ENCODE results near the gene ZC3H12C. TPM values are rescaled to one million over a fixed set of nuclear protein-coding genes. Genes with fewer than 3 reads are reported as not detected.

The ZC3H12C gene
- total RNA-seq, 4 donors from 2014 or later: 2.3 to 27.6 (median 18.6) TPM

- TF ChIP-seq, protein P1, sequence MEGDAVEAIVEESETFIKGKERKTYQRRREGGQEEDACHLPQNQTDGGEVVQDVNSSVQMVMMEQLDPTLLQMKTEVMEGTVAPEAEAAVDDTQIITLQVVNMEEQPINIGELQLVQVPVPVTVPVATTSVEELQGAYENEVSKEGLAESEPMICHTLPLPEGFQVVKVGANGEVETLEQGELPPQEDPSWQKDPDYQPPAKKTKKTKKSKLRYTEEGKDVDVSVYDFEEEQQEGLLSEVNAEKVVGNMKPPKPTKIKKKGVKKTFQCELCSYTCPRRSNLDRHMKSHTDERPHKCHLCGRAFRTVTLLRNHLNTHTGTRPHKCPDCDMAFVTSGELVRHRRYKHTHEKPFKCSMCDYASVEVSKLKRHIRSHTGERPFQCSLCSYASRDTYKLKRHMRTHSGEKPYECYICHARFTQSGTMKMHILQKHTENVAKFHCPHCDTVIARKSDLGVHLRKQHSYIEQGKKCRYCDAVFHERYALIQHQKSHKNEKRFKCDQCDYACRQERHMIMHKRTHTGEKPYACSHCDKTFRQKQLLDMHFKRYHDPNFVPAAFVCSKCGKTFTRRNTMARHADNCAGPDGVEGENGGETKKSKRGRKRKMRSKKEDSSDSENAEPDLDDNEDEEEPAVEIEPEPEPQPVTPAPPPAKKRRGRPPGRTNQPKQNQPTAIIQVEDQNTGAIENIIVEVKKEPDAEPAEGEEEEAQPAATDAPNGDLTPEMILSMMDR (IDR thresholded peaks at IDR 0.05): no peak
- no peak for TF ChIP-seq POLR2A (IDR thresholded peaks at IDR 0.05)
- H3K4me3 ChIP-seq: no peak overlapping the region
- no peaks in the 10 kb centered on the region for H3K4me1 ChIP-seq
- H3K27ac ChIP-seq: no peak overlapping the region
- no peaks in the 10 kb centered on the region for H3K36me3 ChIP-seq
- H3K9me3 ChIP-seq: no peaks in the 10 kb centered on the region
- DNase-seq: no peak
- peaks cover 0 to 3% of the 10 kb centered on the region in 2 donors for H3K27me3 ChIP-seq
- intact Hi-C loops (cut with DNase I; ENCODE audit: low total_unique reads): no loop called here
Measured at GRCh38 chr11:110088535-110089344, 4.5 kb upstream of the ZC3H12C start.

DNA sequence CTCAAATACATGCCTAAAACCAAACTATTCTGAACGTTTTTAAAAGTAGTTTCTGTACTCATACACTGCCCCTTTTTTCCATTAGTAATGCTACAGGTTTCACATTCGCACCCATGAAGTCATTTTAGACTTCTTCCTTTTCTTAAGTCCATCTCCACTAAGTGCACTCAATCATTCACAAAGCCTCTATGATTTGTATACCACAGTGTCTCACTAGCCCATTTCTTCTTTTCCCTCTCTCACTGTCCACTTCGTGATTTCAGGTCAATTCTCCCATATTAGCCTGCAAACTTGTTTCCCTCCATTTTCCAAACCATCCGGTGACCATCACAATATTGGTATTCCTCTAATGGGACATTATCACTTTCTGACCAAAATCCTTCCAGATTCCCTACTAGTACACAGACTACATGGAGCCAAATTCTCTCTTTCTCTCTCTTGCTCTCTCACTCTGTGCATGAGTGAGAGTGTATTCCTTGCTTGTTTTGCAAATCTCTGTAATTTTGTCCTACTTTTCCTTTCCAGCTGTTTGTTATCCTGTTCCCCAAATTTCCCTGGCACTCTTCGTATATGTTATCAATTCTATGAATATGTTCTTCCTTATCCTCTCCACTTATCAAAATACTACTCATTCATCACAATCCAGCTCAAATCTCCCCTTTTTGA, 3.4 kb upstream of the ZC3H12C start:
- no peaks in the 10 kb centered on the region for H3K36me3 ChIP-seq
- no peak overlapping the region for H3K27ac ChIP-seq
- intact Hi-C loops (cut with DNase I; ENCODE audit: low total_unique reads): no loop called here
- H3K4me1 ChIP-seq: no peaks in the 10 kb centered on the region
- no peaks in the 10 kb centered on the region for H3K9me3 ChIP-seq
- no peak for DNase-seq
- no peak overlapping the region for H3K4me3 ChIP-seq
- peaks cover 0 to 3% of the 10 kb centered on the region in 2 donors for H3K27me3 ChIP-seq
- no peak for TF ChIP-seq POLR2A (IDR thresholded peaks at IDR 0.05)
- TF ChIP-seq, protein P1 (IDR thresholded peaks at IDR 0.05): no peak

- no peak overlapping the region for H3K27ac ChIP-seq
- H3K27me3 ChIP-seq: peaks cover 0 to 3% of the 10 kb centered on the region in 2 donors
- H3K4me1 ChIP-seq: no peaks in the 10 kb centered on the region
- no peaks in the 10 kb centered on the region for H3K9me3 ChIP-seq
- no peak for TF ChIP-seq POLR2A (IDR thresholded peaks at IDR 0.05)
- TF ChIP-seq, protein P1 (IDR thresholded peaks at IDR 0.05): no peak
- intact Hi-C loops (cut with DNase I; ENCODE audit: low total_unique reads): no loop called here
- H3K4me3 ChIP-seq: no peak overlapping the region
- no peaks in the 10 kb centered on the region for H3K36me3 ChIP-seq
- no peak for DNase-seq
Measured at GRCh38 chr11:110090466-110091026, 2.6 kb upstream of the ZC3H12C start.

DNA sequence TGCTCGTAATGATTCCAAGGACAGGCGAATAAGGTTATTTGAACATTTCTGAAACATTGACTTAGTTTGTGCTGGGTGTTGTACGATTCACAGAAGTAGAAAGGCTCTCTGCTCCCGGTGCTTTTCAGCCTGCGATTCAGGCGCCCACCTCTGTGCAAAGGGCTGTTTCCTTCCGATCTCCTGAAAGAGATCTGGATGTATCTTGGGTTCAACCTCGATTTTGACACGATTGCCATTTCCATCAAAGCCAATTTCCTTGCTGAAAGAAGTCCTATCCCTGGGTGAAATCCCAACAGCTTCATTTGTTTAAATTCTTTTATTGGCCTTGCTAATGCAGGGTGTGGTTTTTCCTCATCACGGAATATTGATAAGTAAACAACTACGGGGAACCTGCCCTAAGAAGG, 1.1 kb upstream of the ZC3H12C start:
- Histone ChIP-seq H3K9me3 (no peaks in the 10 kb centered on the region), H3K27ac (peak overlapping the region; percentile 94 to 99), H3K4me3 (peak overlapping the region; percentile 54 to 79), H3K27me3 (peaks cover 0 to 3% of the 10 kb centered on the region in 2 donors), H3K36me3 (no peaks in the 10 kb centered on the region), H3K4me1 (no peaks in the 10 kb centered on the region)
- intact Hi-C loops (cut with DNase I; ENCODE audit: low total_unique reads): no loop called here
- peak in 1 of 2 donors; percentile 19 for DNase-seq
- TF ChIP-seq, protein P1 (IDR thresholded peaks at IDR 0.05): no peak
- TF ChIP-seq POLR2A (IDR thresholded peaks at IDR 0.05): no peak
